Ishikawa (cell line): ENCODE results near the gene F2R.

ENCODE experiments used
- CREB1 ChIP-seq: IDR thresholded peaks from 2 replicates; pipeline ENCODE4 v1.6.1; 2012; ENCODE audit warnings: low read depth
- RAD21 ChIP-seq: IDR thresholded peaks from 2 replicates; pipeline ENCODE4 v1.6.1; 2012; ENCODE audit warnings: low read depth
- TAF1 ChIP-seq: IDR thresholded peaks from 2 replicates; pipeline ENCODE4 v1.6.1; 2012; ENCODE audit warnings: low read depth, mild to moderate bottlenecking
- TCF12 ChIP-seq: IDR thresholded peaks from 2 replicates; pipeline ENCODE4 v1.6.1; 2012; ENCODE audit warnings: low read depth
- TF ChIP-seq, protein P1 (sequence below): IDR thresholded peaks from 2 replicates; pipeline ENCODE4 v1.6.1; 2012

DNA sequence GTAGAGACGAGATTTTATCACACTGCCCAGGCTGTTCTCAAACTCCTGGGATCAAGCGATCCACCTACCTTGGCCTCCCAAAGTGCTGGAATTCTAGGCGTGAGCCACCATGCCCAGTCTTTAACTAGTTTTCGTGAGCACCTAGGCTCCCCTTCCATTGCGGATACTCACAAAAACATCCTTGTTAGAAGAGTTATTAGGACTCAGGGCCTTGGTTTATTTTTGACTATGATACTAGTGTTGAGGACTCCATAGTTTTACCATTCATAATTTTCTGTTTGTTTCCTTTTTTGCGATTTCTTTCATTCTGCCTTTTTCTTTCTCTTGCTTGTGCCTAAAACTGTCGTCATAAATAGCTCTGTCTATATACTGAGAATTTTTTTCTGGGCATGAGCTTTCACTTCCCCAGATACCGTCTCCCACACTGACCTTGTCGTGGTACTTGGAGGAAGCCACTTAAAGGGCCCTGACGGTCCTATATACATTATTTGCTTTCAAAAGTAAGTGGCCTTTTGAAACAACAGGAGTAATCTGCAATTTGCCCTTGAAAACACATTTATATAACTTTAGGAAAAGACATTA, 5.2 kb downstream of the F2R start:
- no peak for TF ChIP-seq CREB1
- TF ChIP-seq TCF12 = no peak
- TF ChIP-seq TAF1 = no peak
- TF ChIP-seq, protein P1, sequence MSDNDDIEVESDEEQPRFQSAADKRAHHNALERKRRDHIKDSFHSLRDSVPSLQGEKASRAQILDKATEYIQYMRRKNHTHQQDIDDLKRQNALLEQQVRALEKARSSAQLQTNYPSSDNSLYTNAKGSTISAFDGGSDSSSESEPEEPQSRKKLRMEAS = no peak
- TF ChIP-seq RAD21 = no peak
